WTC11 (cell line): ENCODE data around the gene LY9. TPM values are rescaled to one million over a fixed set of nuclear protein-coding genes. Genes with fewer than 3 reads are reported as not detected.

Source experiments
- ATAC-seq: fragments of 200-7000 bp; cut with Tn5 transposase; 2 replicates; pipeline ENCODE4 v1.10.0; 2021; ENCODE audit warnings: mild to moderate bottlenecking, moderate library complexity
- CTCF ChIA-PET: fragments of 300-600 bp; sonication (Branson Sonifier 250); formaldehyde crosslinking; loops from one replicate; lab custom pipeline; 2021; ENCODE audit warnings: antibody characterized with exemption; lab: Charles Lee
- POLR2A ChIA-PET: fragments of 350-600 bp; sonication (Branson Sonifier 250); formaldehyde crosslinking; loops from one replicate; lab custom pipeline; 2021; ENCODE audit warnings: antibody characterized with exemption; lab: Charles Lee
- DNase-seq: peaks from one replicate; pipeline ENCODE4 v3.0.0; 2021; ENCODE audit warnings: low spot score
- H3K27ac Mint-ChIP-seq: 2 replicates; pipeline ENCODE4 v1.8.0; 2021; ENCODE audit warnings: mixed read lengths
- H3K27me3 Mint-ChIP-seq: 2 replicates; pipeline ENCODE4 v1.8.0; 2021; ENCODE audit warnings: low read depth, mild to moderate bottlenecking, moderate library complexity, mixed read lengths
- H3K36me3 Mint-ChIP-seq: 2 replicates; pipeline ENCODE4 v1.8.0; 2021; ENCODE audit warnings: mixed read lengths
- H3K4me1 Mint-ChIP-seq: 2 replicates; pipeline ENCODE4 v1.8.0; 2022; ENCODE audit warnings: mixed read lengths
- H3K4me3 Mint-ChIP-seq: 2 replicates; pipeline ENCODE4 v1.8.0; 2021; ENCODE audit warnings: mild to moderate bottlenecking, moderate library complexity, mixed read lengths
- H3K9me3 Mint-ChIP-seq: 2 replicates; pipeline ENCODE4 v1.8.0; 2021; ENCODE audit warnings: mixed read lengths
- EMX1 ChIP-seq: fragments of 250-450 bp; sonication (Bioruptor Pico); IDR thresholded peaks from 2 replicates; pipeline ENCODE4 v1.8.0; 2021; ENCODE audit warnings: mild to moderate bottlenecking
- FOXP1 ChIP-seq: sonication (generic); formaldehyde crosslinking; IDR thresholded peaks from 2 replicates; pipeline ENCODE4 v1.8.0; 2022; ENCODE audit warnings: missing genetic modification reagents, mild to moderate bottlenecking, moderate library complexity, borderline replicate concordance
- KAT7 ChIP-seq: sonication (generic); formaldehyde crosslinking; IDR thresholded peaks from 2 replicates; pipeline ENCODE4 v1.8.1; 2023; ENCODE audit warnings: missing genetic modification reagents, mild to moderate bottlenecking, borderline replicate concordance
- NFATC4 ChIP-seq: fragments of 250-450 bp; sonication (Bioruptor Pico); IDR thresholded peaks from 2 replicates; pipeline ENCODE4 v1.9.0; 2021; ENCODE audit warnings: mild to moderate bottlenecking
- NFYB ChIP-seq: sonication (generic); formaldehyde crosslinking; conservative IDR thresholded peaks from 2 replicates; pipeline ENCODE4 v1.8.0; 2022; ENCODE audit warnings: low read depth, missing genetic modification reagents
- PRRX2 ChIP-seq: fragments of 250-450 bp; sonication (Bioruptor Pico); IDR thresholded peaks from 2 replicates; pipeline ENCODE4 v1.8.0; 2021; ENCODE audit warnings: mild to moderate bottlenecking
- RELA ChIP-seq: sonication (generic); formaldehyde crosslinking; IDR thresholded peaks from 2 replicates; pipeline ENCODE4 v1.8.1; 2022; ENCODE audit warnings: missing genetic modification reagents, mild to moderate bottlenecking, borderline replicate concordance
- SMAD3 ChIP-seq: sonication (generic); formaldehyde crosslinking; IDR thresholded peaks from 2 replicates; pipeline ENCODE4 v1.8.0; 2022; ENCODE audit warnings: missing genetic modification reagents, mild to moderate bottlenecking, borderline replicate concordance
- SOX15 ChIP-seq: fragments of 250-450 bp; sonication (Bioruptor Pico); IDR thresholded peaks from 2 replicates; pipeline ENCODE4 v1.9.0; 2021; ENCODE audit warnings: mild to moderate bottlenecking
- SP1 ChIP-seq: sonication (generic); formaldehyde crosslinking; conservative IDR thresholded peaks from 2 replicates; pipeline ENCODE4 v1.8.1; 2022; ENCODE audit warnings: missing genetic modification reagents
- ZNF121 ChIP-seq: sonication (generic); formaldehyde crosslinking; IDR thresholded peaks from 2 replicates; pipeline ENCODE4 v1.8.0; 2023; ENCODE audit warnings: missing genetic modification reagents
- ZNF317 ChIP-seq: sonication (generic); formaldehyde crosslinking; IDR thresholded peaks from 2 replicates; pipeline ENCODE4 v1.8.1; 2023; ENCODE audit warnings: low read depth, mild to moderate bottlenecking, moderate library complexity, missing genetic modification reagents, borderline replicate concordance
- ZNF423 ChIP-seq: fragments of 250-450 bp; sonication (Bioruptor Pico); IDR thresholded peaks from 2 replicates; pipeline ENCODE4 v2.1.2; 2022; ENCODE audit warnings: mild to moderate bottlenecking, moderate library complexity
- total RNA-seq: library from RNA; stranded (reverse); gene quantifications from 3 replicates; pipeline ENCODE4 v1.2.3, GENCODE V29; 2021
- TF ChIP-seq, protein P1 (sequence below): fragments of 250-450 bp; sonication (Bioruptor Pico); IDR thresholded peaks from 2 replicates; pipeline ENCODE4 v1.9.0; 2021; ENCODE audit warnings: mild to moderate bottlenecking, borderline replicate concordance
- TF ChIP-seq, protein P2 (sequence below): fragments of 200-600 bp; IDR thresholded peaks from 2 replicates; pipeline ENCODE4 v1.8.0; 2022; ENCODE audit warnings: antibody characterized with exemption
- TF ChIP-seq, protein P3 (sequence below): fragments of 250-450 bp; sonication (Bioruptor Pico); IDR thresholded peaks from 2 replicates; pipeline ENCODE4 v1.9.0; 2021; ENCODE audit warnings: mild to moderate bottlenecking
- TF ChIP-seq, protein P4 (sequence below): sonication (generic); formaldehyde crosslinking; IDR thresholded peaks from 2 replicates; pipeline ENCODE4 v1.8.1; 2023; ENCODE audit warnings: mild to moderate bottlenecking, missing genetic modification reagents
- TF ChIP-seq, protein P5 (sequence below): sonication (generic); formaldehyde crosslinking; IDR thresholded peaks from 2 replicates; pipeline ENCODE4 v1.8.0; 2022; ENCODE audit warnings: mild to moderate bottlenecking, missing genetic modification reagents

Gene LY9
- total RNA-seq, 1 experiment from 2014 or later: not detected

DNA sequence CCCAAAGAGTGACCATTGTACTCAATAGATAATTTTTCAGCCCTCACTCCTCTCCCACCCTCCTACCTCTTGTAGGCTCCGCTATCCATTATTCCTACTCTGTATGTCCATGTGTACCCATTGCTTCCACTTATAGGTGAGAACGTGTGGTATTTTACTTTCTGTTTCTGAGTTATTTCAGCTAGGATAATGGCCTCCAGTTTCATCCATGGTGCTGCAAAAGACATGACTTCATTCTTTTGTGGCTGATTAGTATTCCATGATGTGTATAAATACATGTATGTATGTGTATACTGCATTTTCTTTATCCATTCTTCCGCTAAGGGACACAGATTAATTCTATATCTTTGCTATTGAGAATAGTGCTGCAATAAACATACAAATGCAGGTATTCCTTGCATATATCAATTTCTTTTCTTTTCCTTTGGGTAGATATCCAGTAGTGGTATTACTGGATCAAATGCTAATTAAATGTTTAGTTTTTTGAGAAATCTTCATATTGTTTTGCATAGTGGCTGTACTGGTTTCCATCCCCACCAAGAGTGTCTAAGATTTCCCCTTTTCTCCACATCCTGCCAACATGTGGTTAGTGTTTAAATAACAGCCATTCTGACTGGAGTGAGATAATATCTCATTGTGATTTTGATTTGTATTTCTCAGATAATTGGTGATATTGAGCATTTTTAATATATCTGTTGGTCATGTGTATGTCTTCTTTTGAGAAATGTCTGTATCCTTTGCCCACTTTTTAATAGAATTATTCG lies 4.9 kb downstream of the LY9 start:
- H3K27ac Mint-ChIP-seq: no peak overlapping the region
- TF ChIP-seq RELA (no peak), ZNF121 (no peak), KAT7 (no peak)
- TF ChIP-seq, protein P1, sequence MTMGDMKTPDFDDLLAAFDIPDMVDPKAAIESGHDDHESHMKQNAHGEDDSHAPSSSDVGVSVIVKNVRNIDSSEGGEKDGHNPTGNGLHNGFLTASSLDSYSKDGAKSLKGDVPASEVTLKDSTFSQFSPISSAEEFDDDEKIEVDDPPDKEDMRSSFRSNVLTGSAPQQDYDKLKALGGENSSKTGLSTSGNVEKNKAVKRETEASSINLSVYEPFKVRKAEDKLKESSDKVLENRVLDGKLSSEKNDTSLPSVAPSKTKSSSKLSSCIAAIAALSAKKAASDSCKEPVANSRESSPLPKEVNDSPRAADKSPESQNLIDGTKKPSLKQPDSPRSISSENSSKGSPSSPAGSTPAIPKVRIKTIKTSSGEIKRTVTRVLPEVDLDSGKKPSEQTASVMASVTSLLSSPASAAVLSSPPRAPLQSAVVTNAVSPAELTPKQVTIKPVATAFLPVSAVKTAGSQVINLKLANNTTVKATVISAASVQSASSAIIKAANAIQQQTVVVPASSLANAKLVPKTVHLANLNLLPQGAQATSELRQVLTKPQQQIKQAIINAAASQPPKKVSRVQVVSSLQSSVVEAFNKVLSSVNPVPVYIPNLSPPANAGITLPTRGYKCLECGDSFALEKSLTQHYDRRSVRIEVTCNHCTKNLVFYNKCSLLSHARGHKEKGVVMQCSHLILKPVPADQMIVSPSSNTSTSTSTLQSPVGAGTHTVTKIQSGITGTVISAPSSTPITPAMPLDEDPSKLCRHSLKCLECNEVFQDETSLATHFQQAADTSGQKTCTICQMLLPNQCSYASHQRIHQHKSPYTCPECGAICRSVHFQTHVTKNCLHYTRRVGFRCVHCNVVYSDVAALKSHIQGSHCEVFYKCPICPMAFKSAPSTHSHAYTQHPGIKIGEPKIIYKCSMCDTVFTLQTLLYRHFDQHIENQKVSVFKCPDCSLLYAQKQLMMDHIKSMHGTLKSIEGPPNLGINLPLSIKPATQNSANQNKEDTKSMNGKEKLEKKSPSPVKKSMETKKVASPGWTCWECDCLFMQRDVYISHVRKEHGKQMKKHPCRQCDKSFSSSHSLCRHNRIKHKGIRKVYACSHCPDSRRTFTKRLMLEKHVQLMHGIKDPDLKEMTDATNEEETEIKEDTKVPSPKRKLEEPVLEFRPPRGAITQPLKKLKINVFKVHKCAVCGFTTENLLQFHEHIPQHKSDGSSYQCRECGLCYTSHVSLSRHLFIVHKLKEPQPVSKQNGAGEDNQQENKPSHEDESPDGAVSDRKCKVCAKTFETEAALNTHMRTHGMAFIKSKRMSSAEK (CRISPR knock-in tag): no peak
- no peak for DNase-seq
- peaks cover under 1% of the 10 kb centered on the region; the same call in 1 of the 2 replicates for H3K9me3 Mint-ChIP-seq
- H3K36me3 Mint-ChIP-seq: no peaks in the 10 kb centered on the region
- no peak overlapping the region for H3K4me3 Mint-ChIP-seq
- ChIA-PET CTCF (interaction anchor here (1.3 kb wide), 1 partner anchor 125 kb away, joined by 3 read pairs; no protein-coding TSS in a partner anchor), POLR2A (no interaction called here)
- ATAC-seq: no peak
- no peaks in the 10 kb centered on the region for H3K27me3 Mint-ChIP-seq
- no peaks in the 10 kb centered on the region for H3K4me1 Mint-ChIP-seq

DNA sequence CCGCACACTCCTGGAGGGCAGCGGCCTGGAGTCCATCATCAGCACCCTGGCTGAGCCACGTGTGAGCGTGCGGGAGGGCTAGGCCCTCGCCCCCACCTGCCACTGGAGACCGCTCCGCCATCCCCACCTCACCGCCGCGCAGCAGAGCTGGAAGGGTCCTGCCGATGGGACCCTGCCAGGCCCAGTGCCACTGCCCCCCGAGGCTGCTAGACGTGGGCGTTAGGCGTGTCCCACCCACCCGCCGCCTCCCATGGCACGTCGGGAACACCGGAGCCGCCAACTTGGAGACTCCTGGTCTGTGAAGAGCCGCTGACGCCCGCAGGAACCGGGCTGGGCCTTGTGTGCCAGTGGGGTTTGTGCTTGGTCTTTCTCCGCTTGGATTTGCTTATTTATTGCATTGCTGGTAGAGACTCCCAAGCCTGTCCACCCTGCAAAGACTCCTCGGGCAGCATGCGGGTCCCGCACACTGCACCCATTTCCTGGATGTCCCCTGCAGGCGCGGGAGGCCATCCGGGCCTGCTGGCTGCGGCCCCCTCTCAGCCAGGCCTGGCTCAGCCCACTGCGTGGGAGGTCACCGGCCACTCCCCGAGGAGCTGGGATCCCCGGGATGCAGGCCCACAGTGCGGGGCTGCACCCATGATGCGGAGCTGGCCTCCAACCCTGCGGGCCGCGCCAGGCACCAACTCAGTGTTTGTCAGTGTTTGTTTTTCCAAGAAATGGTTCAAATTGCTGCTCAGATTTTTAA lies 6.0 kb downstream of the LY9 start:
- H3K36me3 Mint-ChIP-seq: peaks cover 5% of the 10 kb centered on the region
- H3K27ac Mint-ChIP-seq: no peak overlapping the region
- TF ChIP-seq NFATC4 (CRISPR knock-in tag) (no peak), ZNF317 (CRISPR knock-in tag) (no peak), NFYB (CRISPR knock-in tag) (no peak), SP1 (CRISPR knock-in tag) (no peak), SMAD3 (CRISPR knock-in tag) (no peak), ZNF423 (CRISPR knock-in tag) (no peak), SOX15 (CRISPR knock-in tag) (no peak), PRRX2 (CRISPR knock-in tag) (no peak), FOXP1 (no peak), EMX1 (CRISPR knock-in tag) (no peak)
- TF ChIP-seq, protein P2, sequence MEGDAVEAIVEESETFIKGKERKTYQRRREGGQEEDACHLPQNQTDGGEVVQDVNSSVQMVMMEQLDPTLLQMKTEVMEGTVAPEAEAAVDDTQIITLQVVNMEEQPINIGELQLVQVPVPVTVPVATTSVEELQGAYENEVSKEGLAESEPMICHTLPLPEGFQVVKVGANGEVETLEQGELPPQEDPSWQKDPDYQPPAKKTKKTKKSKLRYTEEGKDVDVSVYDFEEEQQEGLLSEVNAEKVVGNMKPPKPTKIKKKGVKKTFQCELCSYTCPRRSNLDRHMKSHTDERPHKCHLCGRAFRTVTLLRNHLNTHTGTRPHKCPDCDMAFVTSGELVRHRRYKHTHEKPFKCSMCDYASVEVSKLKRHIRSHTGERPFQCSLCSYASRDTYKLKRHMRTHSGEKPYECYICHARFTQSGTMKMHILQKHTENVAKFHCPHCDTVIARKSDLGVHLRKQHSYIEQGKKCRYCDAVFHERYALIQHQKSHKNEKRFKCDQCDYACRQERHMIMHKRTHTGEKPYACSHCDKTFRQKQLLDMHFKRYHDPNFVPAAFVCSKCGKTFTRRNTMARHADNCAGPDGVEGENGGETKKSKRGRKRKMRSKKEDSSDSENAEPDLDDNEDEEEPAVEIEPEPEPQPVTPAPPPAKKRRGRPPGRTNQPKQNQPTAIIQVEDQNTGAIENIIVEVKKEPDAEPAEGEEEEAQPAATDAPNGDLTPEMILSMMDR: no peak
- TF ChIP-seq, protein P3, sequence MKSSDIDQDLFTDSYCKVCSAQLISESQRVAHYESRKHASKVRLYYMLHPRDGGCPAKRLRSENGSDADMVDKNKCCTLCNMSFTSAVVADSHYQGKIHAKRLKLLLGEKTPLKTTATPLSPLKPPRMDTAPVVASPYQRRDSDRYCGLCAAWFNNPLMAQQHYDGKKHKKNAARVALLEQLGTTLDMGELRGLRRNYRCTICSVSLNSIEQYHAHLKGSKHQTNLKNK (CRISPR knock-in tag): no peak
- TF ChIP-seq, protein P4, sequence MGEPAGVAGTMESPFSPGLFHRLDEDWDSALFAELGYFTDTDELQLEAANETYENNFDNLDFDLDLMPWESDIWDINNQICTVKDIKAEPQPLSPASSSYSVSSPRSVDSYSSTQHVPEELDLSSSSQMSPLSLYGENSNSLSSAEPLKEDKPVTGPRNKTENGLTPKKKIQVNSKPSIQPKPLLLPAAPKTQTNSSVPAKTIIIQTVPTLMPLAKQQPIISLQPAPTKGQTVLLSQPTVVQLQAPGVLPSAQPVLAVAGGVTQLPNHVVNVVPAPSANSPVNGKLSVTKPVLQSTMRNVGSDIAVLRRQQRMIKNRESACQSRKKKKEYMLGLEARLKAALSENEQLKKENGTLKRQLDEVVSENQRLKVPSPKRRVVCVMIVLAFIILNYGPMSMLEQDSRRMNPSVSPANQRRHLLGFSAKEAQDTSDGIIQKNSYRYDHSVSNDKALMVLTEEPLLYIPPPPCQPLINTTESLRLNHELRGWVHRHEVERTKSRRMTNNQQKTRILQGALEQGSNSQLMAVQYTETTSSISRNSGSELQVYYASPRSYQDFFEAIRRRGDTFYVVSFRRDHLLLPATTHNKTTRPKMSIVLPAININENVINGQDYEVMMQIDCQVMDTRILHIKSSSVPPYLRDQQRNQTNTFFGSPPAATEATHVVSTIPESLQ (CRISPR knock-in tag): no peak
- TF ChIP-seq, protein P5, sequence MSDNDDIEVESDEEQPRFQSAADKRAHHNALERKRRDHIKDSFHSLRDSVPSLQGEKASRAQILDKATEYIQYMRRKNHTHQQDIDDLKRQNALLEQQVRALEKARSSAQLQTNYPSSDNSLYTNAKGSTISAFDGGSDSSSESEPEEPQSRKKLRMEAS (CRISPR knock-in tag): no peak
- no peak overlapping the region for H3K4me3 Mint-ChIP-seq
- no peaks in the 10 kb centered on the region for H3K4me1 Mint-ChIP-seq
- ChIA-PET CTCF (interaction anchor here (0.9 to 1.1 kb wide), 2 partner anchors 20 to 33 kb away, joined by 3 read pairs; no protein-coding TSS in a partner anchor), POLR2A (no interaction called here)
- peaks cover 10% of the 10 kb centered on the region for H3K9me3 Mint-ChIP-seq
- H3K27me3 Mint-ChIP-seq: no peaks in the 10 kb centered on the region
- no peak for DNase-seq
- no peak for ATAC-seq
